NCI-H1048 (cell line): ENCODE data around the gene VMP1.
"Not testable (repeated sequence)": the region's sequence is repeated elsewhere in the genome, so short reads cannot be mapped to it uniquely, and the experiment has no call there.

Experiments used
- DNase-seq: peaks from one replicate; lab custom pipeline; 2025; lab: John Stamatoyannopoulos, UW

The VMP1 gene

GRCh38 chr17:59812139-59812538, 104.7 kb downstream of the VMP1 start:
- DNase-seq: no peak

- no peak for DNase-seq
Observed at GRCh38 chr17:59814276-59814675, 106.8 kb downstream of the VMP1 start.

DNA sequence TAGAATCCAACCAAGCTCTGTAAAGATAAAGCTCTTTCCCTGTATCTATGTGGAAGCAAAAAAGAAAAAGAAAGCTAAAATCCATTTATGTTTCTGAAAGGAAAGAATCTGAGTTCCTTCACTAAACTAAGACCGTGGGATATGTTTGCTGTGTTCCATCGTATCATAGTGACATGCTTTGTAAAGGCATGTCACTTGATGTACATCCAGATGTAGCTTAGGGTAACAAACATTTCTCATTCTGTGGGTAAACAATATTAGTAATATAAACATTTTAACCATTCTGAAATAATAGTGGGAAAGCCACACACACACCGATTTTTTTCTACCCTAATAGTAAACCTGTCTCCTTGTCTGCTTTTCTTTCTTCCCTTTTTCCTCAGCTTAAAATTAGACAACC, 107.2 kb downstream of the VMP1 start:
- DNase-seq: no peak

- DNase-seq: no peak
Observed at GRCh38 chr17:59815965-59816364, 108.5 kb downstream of the VMP1 start.

- no peak for DNase-seq
Observed at GRCh38 chr17:59825533-59826322, 118.3 kb downstream of the VMP1 start.

GRCh38 chr17:59826706-59827453, 119.4 kb downstream of the VMP1 start:
- DNase-seq: no peak

- no peak for DNase-seq
Observed at GRCh38 chr17:59827721-59828477, 120.4 kb downstream of the VMP1 start.

- DNase-seq: no peak
Observed at GRCh38 chr17:59828478-59828760, 121.0 kb downstream of the VMP1 start.

GRCh38 chr17:59828819-59829216, 121.4 kb downstream of the VMP1 start:
- DNase-seq: not testable (repeated sequence)

DNA sequence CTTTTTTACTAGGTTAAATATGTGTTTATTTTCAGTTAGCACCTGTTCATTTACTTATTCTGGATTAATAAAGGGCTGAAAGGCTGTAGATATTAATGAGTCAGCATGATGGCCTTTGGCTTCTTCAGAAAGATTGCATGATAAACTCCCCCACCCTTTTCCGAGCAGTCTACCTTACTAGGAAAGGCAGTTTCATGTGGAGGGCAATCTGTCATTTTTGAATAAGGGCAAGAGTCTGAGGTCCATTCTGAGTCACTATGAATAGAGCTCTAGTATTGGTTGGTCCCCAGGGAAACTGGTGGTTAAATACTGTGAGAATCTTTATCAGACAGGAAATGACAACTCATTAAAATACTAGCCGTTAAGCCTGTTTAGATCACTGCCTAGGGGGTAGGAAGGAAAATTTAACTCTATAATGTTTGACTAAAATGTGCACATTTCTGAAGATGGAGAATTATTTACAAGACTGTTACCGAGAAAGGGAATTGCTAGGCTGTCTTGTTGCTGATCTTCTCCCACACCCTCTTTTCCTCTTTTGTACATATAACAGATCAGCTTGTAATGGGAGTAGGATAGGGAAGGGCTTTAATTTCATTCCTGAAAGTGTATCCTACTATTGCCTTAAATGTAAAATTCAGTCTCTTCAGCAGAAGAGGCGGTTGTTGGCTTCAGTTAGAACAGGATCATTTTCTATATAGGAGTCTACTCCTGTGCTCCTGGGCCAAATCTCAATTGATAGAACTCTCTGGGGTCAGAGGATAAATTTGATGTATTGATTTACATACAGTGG, 122.0 kb downstream of the VMP1 start:
- DNase-seq: peak; percentile 90

GRCh38 chr17:59830007-59830630, 122.7 kb downstream of the VMP1 start:
- DNase-seq: no peak

DNA sequence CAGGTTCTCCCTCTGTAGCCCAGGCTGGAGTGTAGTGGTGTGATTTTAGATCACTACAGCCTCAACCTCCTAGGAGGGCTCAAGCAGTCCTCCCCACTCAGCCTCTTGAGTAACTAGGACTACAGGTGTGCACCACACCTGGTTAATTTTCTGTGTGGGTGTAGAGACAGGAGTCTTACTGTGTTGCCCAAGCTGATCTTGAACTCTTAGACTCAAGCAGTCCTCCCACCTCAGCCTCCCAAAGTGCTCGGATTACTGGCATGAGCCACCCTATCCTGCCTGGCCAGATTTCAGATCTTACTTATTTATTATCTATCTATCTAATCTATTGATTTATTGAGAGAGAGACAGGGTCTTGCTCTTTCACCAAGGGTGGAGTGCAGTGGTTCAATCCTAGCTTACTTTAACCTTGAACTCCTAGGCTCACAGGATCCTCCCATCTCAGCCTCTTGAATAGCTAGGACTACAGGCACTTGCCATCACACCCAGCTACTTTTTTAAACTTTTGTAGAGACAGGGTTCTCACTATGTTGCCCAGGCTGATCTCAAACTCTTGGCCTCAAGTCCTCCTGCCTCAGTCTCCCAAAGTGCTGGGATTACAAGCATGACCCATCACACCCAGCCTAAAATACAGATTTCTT, 123.5 kb downstream of the VMP1 start:
- no peak for DNase-seq

DNA sequence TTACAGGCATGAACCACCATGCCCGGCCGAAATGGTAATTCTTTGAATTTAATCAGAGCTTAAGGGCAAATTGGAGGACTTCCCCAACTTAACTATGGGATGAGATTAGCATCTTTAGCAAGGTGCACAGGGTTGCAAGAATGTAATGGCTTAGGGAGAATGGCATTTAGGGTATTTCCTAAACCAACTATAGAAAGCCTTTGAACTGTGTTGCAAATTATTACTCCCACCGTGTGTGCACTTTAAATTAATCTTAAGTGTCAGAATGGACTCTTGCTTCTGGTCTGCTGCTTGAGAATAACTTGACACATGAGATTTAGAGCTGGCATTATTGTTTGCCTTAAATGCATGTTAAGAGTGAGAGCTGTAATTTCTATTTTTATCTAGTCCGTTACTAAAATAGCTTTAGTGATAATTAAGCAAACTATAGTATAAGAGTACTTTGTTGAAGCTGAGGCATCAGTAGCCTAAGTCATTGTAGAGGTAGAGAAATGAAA, 125.5 kb downstream of the VMP1 start:
- DNase-seq: no peak

- DNase-seq: peak; percentile 95
Observed at GRCh38 chr17:59837308-59838051, 130.0 kb downstream of the VMP1 start.

- no peak for DNase-seq
Observed at GRCh38 chr17:59838052-59838916, 130.8 kb downstream of the VMP1 start.

DNA sequence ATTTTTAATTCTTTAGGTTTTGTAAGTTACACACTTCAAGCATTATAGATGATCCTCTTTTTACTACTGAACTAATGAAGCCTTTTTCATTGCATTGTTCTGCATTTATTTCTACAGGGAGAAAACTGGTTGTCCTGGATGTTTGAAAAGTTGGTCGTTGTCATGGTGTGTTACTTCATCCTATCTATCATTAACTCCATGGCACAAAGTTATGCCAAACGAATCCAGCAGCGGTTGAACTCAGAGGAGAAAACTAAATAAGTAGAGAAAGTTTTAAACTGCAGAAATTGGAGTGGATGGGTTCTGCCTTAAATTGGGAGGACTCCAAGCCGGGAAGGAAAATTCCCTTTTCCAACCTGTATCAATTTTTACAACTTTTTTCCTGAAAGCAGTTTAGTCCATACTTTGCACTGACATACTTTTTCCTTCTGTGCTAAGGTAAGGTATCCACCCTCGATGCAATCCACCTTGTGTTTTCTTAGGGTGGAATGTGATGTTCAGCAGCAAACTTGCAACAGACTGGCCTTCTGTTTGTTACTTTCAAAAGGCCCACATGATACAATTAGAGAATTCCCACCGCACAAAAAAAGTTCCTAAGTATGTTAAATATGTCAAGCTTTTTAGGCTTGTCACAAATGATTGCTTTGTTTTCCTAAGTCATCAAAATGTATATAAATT, 132.3 kb downstream of the VMP1 start:
- DNase-seq: no peak

- no peak for DNase-seq
Observed at GRCh38 chr17:59840329-59841090, 133.1 kb downstream of the VMP1 start.
